K562 (cell line): ENCODE results near the gene TMEM273. TPM values are rescaled to one million over a fixed set of nuclear protein-coding genes. Genes with fewer than 3 reads are reported as not detected.
A peak's percentile ranks its signal among the peaks of the same experiment; 100 is the strongest.

Experiments
- ATF1 ChIP-seq, 2 experiments: fragments of 450-650 bp in 1 of 2; IDR thresholded peaks; 2 replicates each; pipeline ENCODE4 v1.6.1; 2016; ENCODE audit warnings: missing compliant biosample characterization in 1 of 2, missing genetic modification characterization in 1 of 2
- CBFA2T3 ChIP-seq: fragments of 450-650 bp; IDR thresholded peaks from 2 replicates; pipeline ENCODE4 v1.6.1; 2017
- CREB1 ChIP-seq, 2 experiments: sonication (generic) in 1 of 2; formaldehyde crosslinking in 1 of 2; IDR thresholded peaks; 2 replicates each; pipeline versions ENCODE4 v1.6.1 to v1.8.0; 2012 to 2022; ENCODE audit warnings: inconsistent platforms in 1 of 2, mild to moderate bottlenecking in 1 of 2, missing genetic modification reagents in 1 of 2, moderate library complexity in 1 of 2
- EHMT2 ChIP-seq: fragments of 450-650 bp; IDR thresholded peaks from 2 replicates; pipeline ENCODE4 v1.6.1; 2018; ENCODE audit warnings: antibody characterized with exemption
- ESRRA ChIP-seq: fragments of 450-650 bp; IDR thresholded peaks from 2 replicates; pipeline ENCODE4 v1.6.1; 2014; ENCODE audit warnings: low read depth, mild to moderate bottlenecking, moderate library complexity, borderline replicate concordance
- GATAD2B ChIP-seq: fragments of 450-650 bp; IDR thresholded peaks from 2 replicates; pipeline ENCODE4 v1.6.1; 2017; ENCODE audit warnings: mild to moderate bottlenecking, borderline replicate concordance
- GTF2E2 ChIP-seq: fragments of 200-800 bp; sonication (Bioruptor generic); IDR thresholded peaks from 2 replicates; pipeline ENCODE4 v1.6.1; 2016; ENCODE audit warnings: missing genetic modification characterization, missing compliant biosample characterization
- HNRNPK ChIP-seq: fragments of 200-400 bp; formaldehyde crosslinking; IDR thresholded peaks from one replicate; pipeline ENCODE4 v1.6.1; 2018; ENCODE audit warnings: mild to moderate bottlenecking, low read depth, low read length; ENCODE audit not compliant: poor library complexity, severe bottlenecking
- ILF3 ChIP-seq: fragments of 450-650 bp; IDR thresholded peaks from 2 replicates; pipeline ENCODE4 v1.6.1; 2018; ENCODE audit warnings: antibody characterized with exemption, mild to moderate bottlenecking, moderate library complexity, borderline replicate concordance
- MAFK ChIP-seq: IDR thresholded peaks from 2 replicates; pipeline ENCODE4 v1.6.1; 2011; ENCODE audit warnings: low read length, improper control_type of control experiment
- MEF2D ChIP-seq: conservative IDR thresholded peaks from 2 replicates; pipeline ENCODE4 v1.6.1; 2016; ENCODE audit warnings: low read depth, missing genetic modification characterization, missing compliant biosample characterization
- MTF1 ChIP-seq: fragments of 250-450 bp; sonication (Bioruptor Pico); IDR thresholded peaks from 2 replicates; pipeline ENCODE4 v1.9.0; 2021; ENCODE audit warnings: moderate library complexity, mild to moderate bottlenecking, inconsistent platforms, borderline replicate concordance
- SMAD2 ChIP-seq: fragments of 150-350 bp; IDR thresholded peaks from 2 replicates; pipeline ENCODE4 v1.6.1; 2014; ENCODE audit warnings: low read depth, mild to moderate bottlenecking, low read length
- SRSF3 ChIP-seq: fragments of 200-400 bp; formaldehyde crosslinking; IDR thresholded peaks from 2 replicates; pipeline ENCODE4 v1.6.1; 2016; ENCODE audit warnings: mild to moderate bottlenecking, low read length, moderate library complexity; ENCODE audit not compliant: insufficient read depth
- SUPT5H ChIP-seq: fragments of 450-650 bp; IDR thresholded peaks from 2 replicates; pipeline ENCODE4 v1.6.1; 2016
- TCF7L2 ChIP-seq: fragments of 150-350 bp; IDR thresholded peaks from 2 replicates; pipeline ENCODE4 v1.6.1; 2016; ENCODE audit warnings: low read depth, mild to moderate bottlenecking, low read length, moderate library complexity
- TEAD1 ChIP-seq, 2 experiments: fragments of 450-650 bp in 1 of 2; sonication (generic) in 1 of 2; formaldehyde crosslinking; IDR thresholded peaks; 2 replicates each; pipeline versions ENCODE4 v1.4.0 to v1.8.0; 2020 to 2022; ENCODE audit warnings: mild to moderate bottlenecking in 2 of 2, missing genetic modification reagents in 1 of 2
- ZC3H8 ChIP-seq: fragments of 450-650 bp; IDR thresholded peaks from 2 replicates; pipeline ENCODE4 v1.6.1; 2017
- ZNF263 ChIP-seq: sonication (generic); formaldehyde crosslinking; IDR thresholded peaks from 2 replicates; pipeline ENCODE4 v1.8.0; 2022; ENCODE audit warnings: mild to moderate bottlenecking, missing genetic modification reagents, borderline replicate concordance
- ZNF75A ChIP-seq: fragments of 450-650 bp; formaldehyde crosslinking; IDR thresholded peaks from 2 replicates; pipeline ENCODE4 v1.4.0; 2020; ENCODE audit warnings: mild to moderate bottlenecking
- polyA plus RNA-seq, 8 experiments: library from polyadenylated mRNA; depleted of rRNA in 4 of 8; stranded (reverse) in 5 of 8; unstranded in 3 of 8; fragments of >200 nt; fragmentation: Nextera tagmentation in 2 of 8; fragmentation: Illumina TruSeq in 1 of 8; extraction: Ambion mirVana in 2 of 8; extraction: Trizol in 1 of 8; gene quantifications; 2 replicates each; pipeline versions ENCODE4 v1.2.1 to v1.2.3, GENCODE V29; 2011 to 2014; ENCODE audit warnings: inconsistent platforms in 1 of 8, missing spikeins in 1 of 8
- total RNA-seq, 7 experiments: library from RNA; depleted of rRNA in 6 of 7; stranded (reverse); fragments of >200 nt in 6 of 7; fragmentation: Illumina TruSeq in 2 of 7; extraction: Trizol in 2 of 7; gene quantifications; 2 replicates each; pipeline versions ENCODE4 v1.2.1 to v1.2.3, GENCODE V29; 2011 to 2021; ENCODE audit warnings: low replicate concordance in 1 of 7
- TF ChIP-seq, protein P1 (sequence below): IDR thresholded peaks from 2 replicates; pipeline ENCODE4 v1.6.1; 2016; ENCODE audit warnings: missing genetic modification characterization, missing compliant biosample characterization
- TF ChIP-seq, protein P2 (sequence below): fragments of 250-450 bp; sonication (Bioruptor Pico); IDR thresholded peaks from 2 replicates; pipeline ENCODE4 v1.5.0; 2021
- TF ChIP-seq, protein P3 (sequence below): sonication (generic); formaldehyde crosslinking; IDR thresholded peaks from 2 replicates; pipeline ENCODE4 v1.8.1; 2022; ENCODE audit warnings: missing genetic modification reagents
- TF ChIP-seq, protein P4 (sequence below), 2 experiments: fragments of 200-800 bp in 1 of 2; sonication (Bioruptor generic) in 1 of 2; sonication (generic) in 1 of 2; formaldehyde crosslinking in 1 of 2; IDR thresholded peaks in 1 of 2; conservative IDR thresholded peaks in 1 of 2; 2 replicates each; pipeline versions ENCODE4 v1.5.0 to v1.6.1; 2016 to 2020; ENCODE audit warnings: missing compliant biosample characterization in 1 of 2, missing genetic modification characterization in 1 of 2, missing genetic modification reagents in 1 of 2

Gene TMEM273
- total and polyA plus RNA-seq, 9 of the 15 experiments (the other 6 are each of a cell fraction or from before 2014, with no cell fraction given), result 39.2 to 131 (median 95.6) TPM

DNA sequence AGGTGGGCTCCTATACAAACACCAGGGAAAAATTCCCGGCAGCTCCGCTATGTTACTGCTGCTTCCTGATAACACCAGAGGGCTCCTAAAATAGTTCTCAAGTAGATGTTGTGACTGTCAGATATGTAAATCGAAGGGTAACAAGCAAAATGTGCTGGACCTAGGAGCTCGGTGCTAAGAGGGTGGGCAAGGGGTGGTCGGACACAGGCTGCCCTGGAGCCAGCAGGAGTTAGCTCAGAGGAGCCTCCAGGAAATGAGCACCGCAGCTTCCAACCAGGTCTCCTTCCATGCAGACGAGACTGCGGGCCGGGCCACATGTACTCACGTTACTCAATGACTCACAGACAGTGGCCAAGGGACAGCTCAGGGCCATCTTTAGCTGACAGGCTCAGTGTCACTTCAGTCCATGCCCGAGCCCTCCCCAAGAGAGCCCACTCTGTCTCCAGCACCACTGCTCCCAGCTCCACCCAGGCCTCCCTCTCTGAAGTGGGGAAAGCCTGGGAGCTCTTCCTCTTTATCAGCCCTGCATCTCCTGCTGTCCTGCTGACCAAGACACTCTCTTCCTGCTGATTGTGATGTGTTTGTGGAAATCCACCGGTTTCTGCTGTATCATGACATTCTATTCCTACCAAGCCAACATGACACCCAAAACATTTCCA lies 37.2 kb upstream of the TMEM273 start (continued):
- TF ChIP-seq SRSF3 (no peak), ZNF75A (CRISPR knock-in tag) (no peak), ZC3H8 (0 out of 2 replicates have a peak, but pooled peaks have one; percentile 21), ZNF263 (CRISPR knock-in tag) (peak; percentile 41; the same call in 1 of the 2 replicates), SUPT5H (no peak), ILF3 (no peak), EHMT2 (peak; percentile 88), CREB1 (IDR thresholded peaks at IDR 0.05) (no peak), CREB1 (CRISPR knock-in tag; IDR thresholded peaks at IDR 0.05) (no peak), ATF1 (CRISPR knock-in tag; IDR thresholded peaks at IDR 0.05) (no peak), ATF1 (tag; IDR thresholded peaks at IDR 0.05) (peak; percentile 76), CBFA2T3 (peak; percentile 79), GTF2E2 (tag) (no peak), TEAD1 (CRISPR knock-in tag; IDR thresholded peaks at IDR 0.05) (peak in 1 of 2 experiments; percentile 44; a peak in 1 of 4 replicates), GATAD2B (no peak), HNRNPK (no peak), ESRRA (peak; percentile 18; the same call in 1 of the 2 replicates), MAFK (peak; percentile 42), MEF2D (peak; percentile 88; the same call in 1 of the 2 replicates), SMAD2 (no peak), MTF1 (CRISPR knock-in tag) (no peak), TCF7L2 (no peak)
- TF ChIP-seq, protein P1, sequence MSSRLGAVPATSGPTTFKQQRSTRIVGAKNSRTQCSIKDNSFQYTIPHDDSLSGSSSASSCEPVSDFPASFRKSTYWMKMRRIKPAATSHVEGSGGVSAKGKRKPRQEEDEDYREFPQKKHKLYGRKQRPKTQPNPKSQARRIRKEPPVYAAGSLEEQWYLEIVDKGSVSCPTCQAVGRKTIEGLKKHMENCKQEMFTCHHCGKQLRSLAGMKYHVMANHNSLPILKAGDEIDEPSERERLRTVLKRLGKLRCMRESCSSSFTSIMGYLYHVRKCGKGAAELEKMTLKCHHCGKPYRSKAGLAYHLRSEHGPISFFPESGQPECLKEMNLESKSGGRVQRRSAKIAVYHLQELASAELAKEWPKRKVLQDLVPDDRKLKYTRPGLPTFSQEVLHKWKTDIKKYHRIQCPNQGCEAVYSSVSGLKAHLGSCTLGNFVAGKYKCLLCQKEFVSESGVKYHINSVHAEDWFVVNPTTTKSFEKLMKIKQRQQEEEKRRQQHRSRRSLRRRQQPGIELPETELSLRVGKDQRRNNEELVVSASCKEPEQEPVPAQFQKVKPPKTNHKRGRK (tag), result no peak
- TF ChIP-seq, protein P2, sequence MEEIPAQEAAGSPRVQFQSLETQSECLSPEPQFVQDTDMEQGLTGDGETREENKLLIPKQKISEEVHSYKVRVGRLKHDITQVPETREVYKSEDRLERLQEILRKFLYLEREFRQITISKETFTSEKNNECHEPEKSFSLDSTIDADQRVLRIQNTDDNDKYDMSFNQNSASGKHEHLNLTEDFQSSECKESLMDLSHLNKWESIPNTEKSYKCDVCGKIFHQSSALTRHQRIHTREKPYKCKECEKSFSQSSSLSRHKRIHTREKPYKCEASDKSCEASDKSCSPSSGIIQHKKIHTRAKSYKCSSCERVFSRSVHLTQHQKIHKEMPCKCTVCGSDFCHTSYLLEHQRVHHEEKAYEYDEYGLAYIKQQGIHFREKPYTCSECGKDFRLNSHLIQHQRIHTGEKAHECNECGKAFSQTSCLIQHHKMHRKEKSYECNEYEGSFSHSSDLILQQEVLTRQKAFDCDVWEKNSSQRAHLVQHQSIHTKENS, result no peak
- TF ChIP-seq, protein P3, sequence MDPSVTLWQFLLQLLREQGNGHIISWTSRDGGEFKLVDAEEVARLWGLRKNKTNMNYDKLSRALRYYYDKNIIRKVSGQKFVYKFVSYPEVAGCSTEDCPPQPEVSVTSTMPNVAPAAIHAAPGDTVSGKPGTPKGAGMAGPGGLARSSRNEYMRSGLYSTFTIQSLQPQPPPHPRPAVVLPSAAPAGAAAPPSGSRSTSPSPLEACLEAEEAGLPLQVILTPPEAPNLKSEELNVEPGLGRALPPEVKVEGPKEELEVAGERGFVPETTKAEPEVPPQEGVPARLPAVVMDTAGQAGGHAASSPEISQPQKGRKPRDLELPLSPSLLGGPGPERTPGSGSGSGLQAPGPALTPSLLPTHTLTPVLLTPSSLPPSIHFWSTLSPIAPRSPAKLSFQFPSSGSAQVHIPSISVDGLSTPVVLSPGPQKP (CRISPR knock-in tag), result no peak
- TF ChIP-seq, protein P4, sequence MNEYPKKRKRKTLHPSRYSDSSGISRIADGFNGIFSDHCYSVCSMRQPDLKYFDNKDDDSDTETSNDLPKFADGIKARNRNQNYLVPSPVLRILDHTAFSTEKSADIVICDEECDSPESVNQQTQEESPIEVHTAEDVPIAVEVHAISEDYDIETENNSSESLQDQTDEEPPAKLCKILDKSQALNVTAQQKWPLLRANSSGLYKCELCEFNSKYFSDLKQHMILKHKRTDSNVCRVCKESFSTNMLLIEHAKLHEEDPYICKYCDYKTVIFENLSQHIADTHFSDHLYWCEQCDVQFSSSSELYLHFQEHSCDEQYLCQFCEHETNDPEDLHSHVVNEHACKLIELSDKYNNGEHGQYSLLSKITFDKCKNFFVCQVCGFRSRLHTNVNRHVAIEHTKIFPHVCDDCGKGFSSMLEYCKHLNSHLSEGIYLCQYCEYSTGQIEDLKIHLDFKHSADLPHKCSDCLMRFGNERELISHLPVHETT (CRISPR knock-in tag; conservative IDR thresholded peaks at IDR 0.05 in 1 of 2, IDR thresholded peaks at IDR 0.05 in 1 of 2), result peak in 1 of 2 experiments; percentile 71; a peak in 2 of 4 replicates
